Activated CD4-positive, alpha-beta T cell treated with anti-CD3 and anti-CD28 coated beads, Interleukin-2, Interleukin-6, amounts not matched to agents 100 ng/mL and 50 ng/mL, durations not matched to agents 16 hours and 8 hours (primary cell): ENCODE measurements around the gene NIT1.

Source experiments
- DNase-seq: peaks from one replicate; pipeline ENCODE4 v3.0.0-alpha.2; 2020

The NIT1 gene

GRCh38 chr1:161085165-161085564, 32.7 kb upstream of the NIT1 start:
- DNase-seq = no peak

GRCh38 chr1:161086457-161086856, 31.4 kb upstream of the NIT1 start:
- DNase-seq = no peak

DNA sequence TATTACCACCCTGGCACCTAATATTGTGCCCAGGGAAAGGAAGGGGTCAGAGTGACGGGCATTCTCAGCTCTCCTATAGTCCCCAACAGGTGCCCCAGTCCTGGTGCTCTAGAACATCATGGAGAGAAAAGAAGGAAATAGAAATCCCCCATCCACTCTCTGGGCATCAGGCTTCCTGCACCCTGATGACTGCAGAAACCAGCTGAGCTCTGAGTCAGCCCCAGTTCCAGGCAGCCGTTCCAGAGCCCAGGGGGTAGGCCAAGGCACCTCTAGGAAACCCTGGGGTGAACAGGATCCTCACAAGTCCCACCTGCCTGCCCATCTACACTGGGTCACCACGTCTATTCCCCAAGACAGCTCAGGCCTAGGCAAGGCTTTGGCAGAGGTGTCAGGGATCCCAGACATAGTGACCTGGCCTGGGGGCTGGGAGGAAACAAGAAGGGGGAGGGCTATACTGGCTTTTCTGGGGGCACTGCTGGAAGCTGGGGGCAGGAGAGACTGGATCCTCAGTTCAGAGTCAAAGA, 29.3 kb upstream of the NIT1 start:
- DNase-seq = no peak

GRCh38 chr1:161089251-161089924, 28.5 kb upstream of the NIT1 start, which contains the start of gene NECTIN4:
Gene NECTIN4, minus strand, starts transcription at chr1:161089558. Its CDS starts 262 bp downstream, at chr1:161089296.
- no peak for DNase-seq

DNA sequence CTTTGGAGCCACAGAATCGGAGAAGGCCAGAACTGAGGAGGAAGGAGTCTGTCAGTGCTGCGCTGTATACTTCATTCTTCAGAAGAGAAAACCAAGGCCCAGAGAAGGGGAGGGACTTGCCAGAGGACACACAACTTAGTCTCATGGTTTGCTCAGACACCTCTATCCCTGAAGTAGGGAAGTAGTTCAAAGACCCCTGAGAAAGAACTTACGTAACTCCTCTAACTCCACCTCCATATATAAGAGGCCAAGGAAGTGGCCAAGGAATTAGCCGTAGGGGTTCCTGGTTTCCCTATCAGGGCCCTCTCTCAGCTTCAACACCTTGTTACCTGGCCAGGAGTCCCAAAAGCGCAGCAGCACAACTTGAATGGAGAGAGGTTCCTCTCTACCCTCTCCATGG, 28.0 kb upstream of the NIT1 start:
- no peak for DNase-seq

DNA sequence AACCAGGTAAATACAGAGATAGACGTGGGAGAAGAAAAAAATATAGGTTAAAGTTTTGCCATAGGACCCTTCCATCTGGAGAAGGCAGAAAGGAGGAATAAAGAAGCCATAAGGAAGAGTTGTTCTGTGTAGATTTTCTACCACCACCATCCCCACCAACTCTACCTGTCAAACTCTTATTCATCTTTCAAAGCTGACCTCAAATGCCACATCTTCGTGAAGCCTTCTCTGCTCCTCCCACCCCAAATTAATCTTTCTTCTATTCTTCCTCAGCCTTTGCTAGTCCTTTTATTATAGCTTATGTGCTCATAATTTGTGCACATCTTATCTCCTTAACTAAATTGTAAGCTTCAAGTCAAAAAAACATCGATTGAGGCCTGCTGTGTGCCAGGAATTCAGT, 27.3 kb upstream of the NIT1 start:
- no peak for DNase-seq

DNA sequence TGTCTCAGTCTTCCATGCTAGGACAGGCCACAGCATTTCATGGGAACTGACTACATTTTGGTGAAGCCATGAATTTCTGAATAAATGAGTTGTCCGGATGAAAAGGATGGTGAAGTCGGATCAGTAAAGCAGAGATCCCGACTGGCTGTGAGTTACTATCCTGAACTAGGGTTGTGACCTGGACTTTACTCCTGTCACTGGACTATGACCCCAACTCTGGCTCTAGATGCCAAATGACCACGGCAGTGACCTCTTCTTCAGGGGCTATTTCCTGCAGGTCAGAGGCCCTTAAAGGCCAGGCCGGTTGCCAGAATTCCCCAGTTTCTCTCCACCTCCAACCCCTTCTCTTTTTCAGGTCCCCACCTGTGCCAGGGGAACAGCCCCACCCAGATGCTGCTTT, 26.8 kb upstream of the NIT1 start:
- DNase-seq = no peak

- no peak for DNase-seq
Observed at GRCh38 chr1:161091796-161092507, 26.0 kb upstream of the NIT1 start.

DNA sequence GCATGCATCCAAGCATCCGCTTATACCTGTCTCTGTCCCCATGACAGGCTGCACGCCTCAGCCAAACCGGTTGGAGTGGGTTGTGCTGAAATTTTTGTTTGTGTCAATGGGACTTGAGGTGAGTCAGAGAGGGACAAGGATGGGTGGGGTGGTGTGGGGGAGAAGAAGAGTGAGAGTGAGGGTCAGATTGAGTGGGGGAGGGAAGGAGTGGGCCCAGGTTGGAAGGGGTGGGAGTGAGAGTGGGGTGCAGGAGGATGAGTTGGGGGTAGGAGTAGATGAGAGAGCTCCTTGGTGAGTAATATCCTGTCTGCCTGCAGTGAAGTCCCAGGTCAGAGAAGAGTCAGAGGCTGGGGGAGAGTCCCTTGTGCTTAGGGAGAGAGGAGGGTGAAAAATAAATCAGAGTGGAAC, 25.3 kb upstream of the NIT1 start:
- DNase-seq = peak; percentile 50

- DNase-seq = no peak
Observed at GRCh38 chr1:161094481-161094880, 23.4 kb upstream of the NIT1 start.

DNA sequence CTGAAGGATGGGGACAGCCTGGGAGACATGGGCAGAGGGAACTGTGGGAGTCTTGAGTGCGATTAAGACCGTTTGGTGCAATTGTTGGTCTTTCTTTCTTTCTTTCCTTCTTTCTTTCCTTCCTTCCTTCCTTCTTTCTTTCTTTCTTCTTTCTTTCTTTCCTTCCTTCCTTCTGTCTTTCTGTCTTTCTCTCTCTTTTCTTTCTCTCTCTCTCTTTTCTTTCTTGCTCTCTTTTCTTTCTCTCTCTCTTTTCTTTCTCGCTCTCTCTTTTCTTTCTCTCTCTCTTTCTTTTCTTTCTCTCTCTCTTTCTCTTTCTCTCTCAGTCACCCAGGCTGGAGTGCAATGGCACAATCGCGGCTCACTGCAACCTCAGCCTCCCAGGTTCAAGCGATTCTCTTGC, 22.7 kb upstream of the NIT1 start:
- no peak for DNase-seq

DNA sequence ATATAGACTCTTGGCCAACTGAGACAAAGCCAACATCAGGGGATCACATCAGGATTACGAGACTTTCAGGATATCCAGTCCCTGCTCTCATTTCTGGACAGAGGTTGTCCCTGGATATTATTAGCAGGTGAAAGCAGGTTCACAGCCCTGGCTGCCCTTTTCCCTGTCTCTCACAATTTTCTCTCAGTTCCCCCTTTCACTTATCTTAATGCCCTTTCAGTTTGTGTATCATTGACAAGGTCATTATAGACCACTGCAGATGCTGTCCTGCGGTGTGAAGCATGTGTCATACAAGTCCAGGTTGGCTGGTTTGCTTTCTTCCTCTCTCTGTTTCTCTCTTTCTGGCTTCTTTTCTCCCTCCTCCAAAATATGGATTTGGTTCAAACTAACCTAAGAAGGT, 21.9 kb upstream of the NIT1 start:
- no peak for DNase-seq

DNA sequence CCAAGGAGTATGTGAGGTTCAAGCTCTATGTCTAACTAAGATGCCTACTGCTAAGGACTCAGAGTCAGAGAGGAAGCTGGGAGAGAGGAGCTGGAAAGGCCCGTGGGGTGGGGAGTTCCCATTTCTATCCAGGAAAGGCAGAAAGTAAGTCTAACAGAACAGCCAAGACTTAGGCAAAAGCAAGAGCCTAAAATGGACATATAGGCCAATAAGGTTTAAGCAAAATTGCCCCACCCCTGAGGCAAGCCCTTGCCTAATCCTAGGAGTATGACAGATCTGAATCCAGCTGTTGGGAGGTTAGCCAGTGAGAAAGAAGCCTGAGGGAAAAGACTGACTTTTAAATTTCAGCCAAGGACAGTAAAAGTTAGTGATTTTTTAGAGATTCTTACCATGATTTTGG, 21.4 kb upstream of the NIT1 start:
- DNase-seq = no peak

DNA sequence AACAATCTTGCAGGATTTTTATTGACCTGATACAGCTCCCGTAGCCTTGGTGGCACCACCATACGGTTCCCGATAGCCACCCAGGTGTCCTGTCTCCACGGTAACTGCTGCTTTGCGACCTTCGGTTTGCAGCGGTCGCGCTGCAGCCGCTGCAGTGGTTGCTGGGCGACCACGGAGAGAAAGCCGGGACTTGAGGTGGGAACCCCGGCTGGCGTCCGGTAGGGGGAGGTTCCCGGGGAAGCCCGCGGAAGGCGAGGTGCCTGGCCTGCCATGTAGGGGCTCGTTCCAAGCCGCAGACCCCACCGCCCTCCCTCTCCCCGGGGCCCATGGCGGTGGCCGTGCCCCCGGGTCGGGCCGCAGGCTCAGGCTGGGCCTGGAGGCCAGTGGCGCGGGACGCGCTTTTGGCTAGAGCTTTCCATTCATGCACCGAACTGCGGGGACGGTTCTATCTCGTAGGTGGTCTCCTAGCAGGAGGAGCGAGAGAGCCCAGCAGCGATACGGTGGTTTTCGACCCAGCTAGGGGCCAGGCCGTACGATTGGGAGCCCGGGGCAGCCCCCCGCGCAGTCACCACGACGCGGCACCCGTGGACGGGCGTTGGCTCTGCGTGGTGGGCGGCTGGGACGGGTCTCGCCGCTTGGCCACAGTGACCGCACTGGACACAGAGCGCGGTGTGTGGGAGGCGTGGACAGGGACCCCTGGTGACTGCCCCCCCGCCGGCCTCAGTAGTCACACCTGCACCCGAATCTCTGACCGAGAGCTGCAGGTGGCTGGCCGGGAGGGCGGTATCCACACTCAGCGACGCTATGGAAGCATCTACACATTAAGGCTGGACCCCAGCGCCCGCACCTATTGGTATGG, 19.5 kb upstream of the NIT1 start, which contains the start of gene KLHDC9:
Gene KLHDC9, plus strand, starts transcription at position 152 of the 859 bp plus-strand sequence. Its CDS starts 175 bp downstream, at position 327.
- DNase-seq = peak; percentile 88

GRCh38 chr1:161099090-161099802, 18.7 kb upstream of the NIT1 start:
- no peak for DNase-seq

GRCh38 chr1:161100556-161100955, 17.3 kb upstream of the NIT1 start:
- no peak for DNase-seq

GRCh38 chr1:161106431-161106830, 11.5 kb upstream of the NIT1 start:
- DNase-seq = no peak

GRCh38 chr1:161111117-161111516, 6.8 kb upstream of the NIT1 start:
- DNase-seq = no peak

DNA sequence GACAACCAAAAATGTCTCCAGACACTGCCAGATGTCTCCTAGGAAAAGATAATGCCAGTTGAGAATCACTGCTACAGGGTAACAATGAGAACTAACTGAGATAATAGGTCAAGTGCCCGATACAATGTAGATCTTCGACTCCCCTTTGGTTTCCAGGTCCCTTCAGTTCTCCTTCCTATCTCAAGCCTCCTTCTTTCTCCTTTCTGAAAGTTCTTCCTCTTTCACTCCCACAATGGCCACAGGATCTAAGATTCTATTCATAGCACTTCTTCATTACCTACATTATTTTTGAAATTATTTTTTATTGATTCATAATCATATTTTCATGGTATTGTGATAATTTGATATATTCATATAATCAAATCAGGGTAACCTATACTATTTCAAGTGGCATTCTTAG, 6.4 kb upstream of the NIT1 start:
- no peak for DNase-seq

GRCh38 chr1:161113915-161114314, 4.0 kb upstream of the NIT1 start:
- no peak for DNase-seq

DNA sequence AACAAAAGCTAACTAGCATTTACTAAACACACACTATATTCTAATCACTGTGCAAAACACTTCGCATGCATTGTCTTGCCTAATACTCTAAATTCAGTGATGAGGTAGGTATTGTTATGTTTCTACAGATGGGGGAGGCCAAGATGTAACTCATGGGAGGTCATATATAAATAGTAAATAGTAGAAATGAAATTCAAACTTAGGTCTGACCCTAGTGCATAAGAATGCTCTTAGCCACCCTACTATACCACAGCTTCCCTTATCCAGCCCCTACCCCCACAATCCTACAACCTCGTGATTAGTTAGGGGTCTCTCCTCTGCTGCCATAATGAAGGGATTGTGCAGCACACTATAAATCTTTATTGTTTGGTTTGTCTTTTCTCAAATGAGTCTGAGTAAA, 3.3 kb upstream of the NIT1 start:
- DNase-seq = no peak

DNA sequence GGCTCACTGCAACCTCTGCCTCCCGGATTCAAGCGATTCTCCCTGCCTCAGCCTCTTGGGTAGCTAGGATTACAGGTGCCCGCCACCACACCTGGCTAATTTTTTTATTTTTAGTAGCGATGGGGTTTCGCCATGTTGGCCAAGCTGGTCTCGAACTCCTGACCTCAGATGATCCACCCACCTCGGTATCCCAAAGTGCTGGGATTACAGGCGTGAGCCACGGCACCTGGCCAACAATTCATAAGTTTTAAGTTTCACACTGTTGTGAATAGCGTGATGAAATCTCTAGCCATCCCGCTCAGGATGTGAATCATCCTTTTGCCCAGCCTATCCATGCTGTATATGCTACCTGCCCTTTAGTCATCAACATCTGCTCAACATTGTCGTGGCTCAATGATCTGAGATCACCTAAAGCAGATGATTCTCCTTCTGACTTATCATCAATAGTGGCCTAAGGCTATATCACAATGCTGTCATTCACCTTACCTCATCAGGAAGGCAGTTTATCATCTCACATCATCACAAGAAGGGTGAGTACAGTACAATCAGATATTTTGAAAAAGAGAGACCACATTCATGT, 2.7 kb upstream of the NIT1 start:
- DNase-seq = peak; percentile 78
